CD4-positive, alpha-beta T cell treated with Interleukin-10 for 1 hour (primary cell): ENCODE measurements around the gene ADD1.

Experiments used
- DNase-seq: peaks from one replicate; pipeline ENCODE4 v3.0.0-alpha.2; 2020

The ADD1 gene

DNA sequence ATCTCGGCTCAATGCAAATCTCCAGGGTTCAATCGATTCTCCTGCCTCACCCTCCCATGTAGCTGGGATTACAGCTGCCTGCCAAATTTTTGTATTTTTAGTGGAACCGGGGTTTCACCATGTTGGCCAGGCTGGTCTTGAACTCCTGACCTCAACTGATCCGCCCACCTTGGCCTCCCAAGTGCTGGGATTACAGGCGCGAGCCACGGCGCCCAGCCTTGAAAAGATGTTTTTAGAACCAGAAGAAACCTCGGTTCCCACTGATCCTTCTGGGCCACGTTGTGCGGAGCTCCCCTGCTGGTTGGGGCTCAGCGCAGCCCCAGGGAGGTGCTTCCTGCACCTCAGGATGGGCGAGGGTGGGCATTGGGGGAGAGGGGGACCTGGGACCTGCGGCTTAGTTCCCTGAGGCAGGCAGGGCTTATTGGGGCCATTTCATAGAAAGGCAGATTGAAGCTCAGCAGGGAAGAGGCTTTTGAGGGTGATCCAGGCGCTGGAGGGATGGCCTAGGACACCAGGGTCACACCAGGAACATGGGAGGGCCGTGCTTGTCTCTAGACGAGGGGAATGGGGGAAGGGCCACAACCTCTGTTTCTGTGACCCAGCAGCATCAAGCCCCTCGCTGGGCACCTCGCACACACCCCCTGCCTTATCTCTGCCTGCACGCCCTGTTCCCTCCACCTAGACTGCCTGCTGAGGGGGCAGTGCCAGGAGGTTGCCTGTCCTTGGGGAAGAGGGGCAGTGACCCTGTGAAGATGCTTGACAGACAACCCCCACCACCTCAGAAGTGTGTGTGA is 6.3 kb upstream of the ADD1 start:
- no peak for DNase-seq

DNA sequence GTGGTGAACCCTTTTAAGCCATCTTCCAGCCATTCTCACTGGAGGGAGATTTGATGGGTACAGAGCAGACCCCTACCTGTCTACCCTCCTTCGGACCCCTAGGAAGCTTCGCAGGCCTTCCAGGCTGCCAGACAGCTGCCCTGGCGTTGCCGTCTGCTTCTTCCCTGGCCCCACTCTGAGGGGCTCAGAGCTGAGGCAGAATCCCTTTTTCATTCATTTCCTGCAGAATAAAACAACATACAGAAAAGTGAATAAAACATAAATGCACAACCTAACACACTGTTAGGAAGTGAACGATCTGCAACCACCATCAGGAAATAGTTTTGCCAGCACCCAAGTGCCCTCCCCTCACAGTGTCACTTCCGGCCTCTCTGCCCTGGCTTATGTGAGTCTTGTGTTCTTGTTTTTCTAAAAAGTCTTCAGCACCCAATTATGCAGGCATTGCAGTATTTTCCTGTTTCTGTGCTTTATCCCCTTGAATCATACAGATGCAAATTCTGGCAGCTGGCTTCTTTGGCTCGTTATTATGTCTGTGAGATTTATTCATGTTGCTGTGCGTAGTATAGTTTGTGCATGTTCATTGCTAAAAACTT is 5.6 kb upstream of the ADD1 start:
- DNase-seq = peak; percentile 81

DNA sequence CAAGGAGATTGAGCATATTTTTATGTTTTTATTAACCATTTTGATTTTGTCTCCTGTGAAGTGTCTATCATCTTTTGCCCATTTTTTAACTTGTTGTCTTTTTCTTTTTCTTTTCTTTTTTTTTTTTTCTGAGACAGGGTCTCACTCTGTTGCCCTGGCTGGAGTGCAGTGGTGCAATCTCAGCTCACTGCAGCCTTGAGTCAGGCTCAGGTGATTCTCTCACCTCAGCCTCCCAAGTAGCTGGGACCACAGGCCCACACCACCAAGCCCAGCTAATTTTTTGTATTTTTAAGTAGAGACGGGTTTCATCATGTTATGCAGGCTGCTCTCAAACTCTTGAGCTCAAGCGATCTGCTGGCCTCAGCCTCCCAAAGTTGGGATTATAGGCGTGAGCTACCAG is 4.6 kb upstream of the ADD1 start:
- no peak for DNase-seq

DNA sequence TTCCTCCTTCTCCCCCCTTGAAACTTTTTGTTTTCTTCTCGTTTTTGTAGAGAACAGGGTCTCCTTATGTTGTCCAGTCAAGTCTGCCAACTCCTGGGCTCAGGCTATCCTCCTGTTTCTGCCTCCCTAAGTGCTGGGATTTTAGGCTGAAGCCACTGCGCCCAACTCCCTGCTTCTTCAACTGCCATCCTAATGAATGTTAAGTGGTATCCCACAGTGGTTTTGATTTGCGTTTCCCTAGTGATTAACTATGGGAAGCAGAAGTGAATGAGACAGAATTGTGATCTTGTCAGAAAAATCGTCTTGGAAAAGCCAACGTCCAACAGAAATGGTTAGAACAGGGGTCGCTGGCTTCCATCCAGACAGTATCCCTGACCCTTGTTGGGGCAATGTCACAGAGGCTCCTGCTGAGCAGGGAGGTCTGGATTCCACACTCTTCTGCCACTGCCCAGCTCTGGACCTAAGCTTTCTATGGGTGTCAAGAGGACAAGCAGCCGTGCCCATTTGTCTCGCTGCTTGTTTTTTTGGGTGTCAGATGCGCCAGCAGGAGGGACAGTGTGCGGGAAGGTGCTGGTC is 869 bp upstream of the ADD1 start:
- DNase-seq = no peak

DNA sequence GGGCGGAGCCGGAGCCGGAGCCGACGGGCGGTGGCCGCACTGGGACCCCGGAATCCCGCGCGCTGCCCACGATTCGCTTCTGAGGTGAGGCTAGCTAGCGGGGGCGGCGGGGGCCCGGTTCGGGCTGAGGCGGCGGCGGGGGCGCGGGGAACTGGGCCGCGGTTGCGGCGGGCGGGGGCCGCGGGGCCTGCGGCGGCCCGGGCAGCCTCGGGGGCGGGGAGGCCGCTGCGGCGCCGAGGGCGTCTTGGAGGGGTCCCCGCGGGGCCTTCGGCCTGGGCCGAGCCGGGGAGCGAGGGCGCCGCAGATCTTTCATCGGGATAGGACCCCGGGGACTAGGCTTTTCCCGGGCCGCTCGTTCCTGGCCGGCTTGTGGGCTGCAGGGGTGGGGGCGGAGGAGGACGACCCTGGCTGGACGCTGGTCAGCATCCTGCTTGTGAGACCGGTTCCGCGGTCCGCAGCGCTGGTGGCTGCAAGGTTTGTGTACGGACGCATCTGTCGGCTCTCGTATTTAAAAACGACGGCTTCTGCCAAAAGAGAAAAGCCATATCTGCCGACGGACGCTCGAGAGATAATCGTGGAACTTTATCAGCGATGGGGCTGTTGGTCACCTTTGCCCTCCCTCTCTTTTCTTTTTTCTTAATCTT is 419 bp downstream of the ADD1 start:
- DNase-seq = no peak

DNA sequence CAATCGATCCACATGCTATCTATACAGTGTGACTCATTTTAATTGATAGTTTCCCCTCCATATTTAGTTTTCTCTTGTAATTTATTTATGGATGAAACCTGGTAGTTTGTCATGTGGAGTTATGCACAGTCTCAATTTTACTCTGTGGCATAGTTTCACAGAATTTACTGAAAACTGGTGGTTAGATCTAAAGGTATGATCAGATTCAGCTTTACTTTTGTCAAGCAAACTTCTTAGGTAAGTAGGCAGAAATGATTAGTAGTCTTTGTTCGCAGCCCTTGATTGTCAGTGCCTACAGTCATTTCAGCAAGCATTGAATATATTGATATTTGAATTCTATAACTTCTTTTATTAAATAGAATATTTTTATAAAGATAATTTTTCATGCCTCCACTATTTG is 2.5 kb downstream of the ADD1 start:
- no peak for DNase-seq

DNA sequence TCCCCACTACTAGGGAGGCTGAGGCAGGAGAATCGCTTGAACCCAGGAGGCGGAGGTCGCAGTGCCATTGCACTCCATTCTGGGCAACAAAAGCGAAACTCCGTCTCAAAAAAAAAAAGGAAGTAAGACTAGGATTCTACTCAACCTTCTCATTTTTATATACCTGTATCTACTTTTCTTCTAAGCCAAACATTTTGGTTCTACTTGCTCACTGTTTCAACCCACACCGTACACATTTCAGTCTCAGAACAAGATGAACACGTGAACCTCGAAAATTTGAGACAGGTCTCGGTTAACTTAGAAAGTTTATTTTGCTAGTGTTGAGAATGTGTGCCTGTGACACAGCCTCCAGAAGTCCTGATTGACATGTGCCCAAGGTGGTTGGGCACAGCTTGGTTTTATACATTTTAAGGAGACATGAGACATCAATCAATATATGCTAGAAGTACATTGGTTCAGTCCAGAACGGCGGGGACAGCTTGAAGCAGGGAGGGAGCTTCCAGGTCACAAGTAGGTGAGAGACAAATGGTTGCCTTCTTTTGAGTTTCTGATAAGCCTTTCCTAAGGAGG is 3.7 kb downstream of the ADD1 start:
- DNase-seq = no peak

DNA sequence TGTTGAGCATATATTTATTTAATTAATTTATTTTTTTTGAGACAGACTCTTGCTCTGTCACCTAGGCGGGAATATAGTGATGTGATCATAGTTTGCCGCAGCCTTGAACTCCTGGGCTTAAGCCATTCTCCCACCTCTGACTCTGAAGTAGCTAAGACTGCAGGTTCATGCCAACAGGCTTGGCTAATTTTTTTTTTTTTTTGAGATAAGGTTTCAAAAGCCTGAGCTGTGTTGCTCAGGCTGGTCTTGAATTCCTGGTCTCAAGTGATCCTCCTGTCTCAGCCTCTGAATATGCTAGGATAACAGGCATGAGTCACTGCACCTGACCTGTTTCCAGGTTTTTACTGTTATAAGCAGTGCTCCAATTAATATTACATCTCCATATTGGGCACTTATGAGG is 4.8 kb downstream of the ADD1 start:
- no peak for DNase-seq

DNA sequence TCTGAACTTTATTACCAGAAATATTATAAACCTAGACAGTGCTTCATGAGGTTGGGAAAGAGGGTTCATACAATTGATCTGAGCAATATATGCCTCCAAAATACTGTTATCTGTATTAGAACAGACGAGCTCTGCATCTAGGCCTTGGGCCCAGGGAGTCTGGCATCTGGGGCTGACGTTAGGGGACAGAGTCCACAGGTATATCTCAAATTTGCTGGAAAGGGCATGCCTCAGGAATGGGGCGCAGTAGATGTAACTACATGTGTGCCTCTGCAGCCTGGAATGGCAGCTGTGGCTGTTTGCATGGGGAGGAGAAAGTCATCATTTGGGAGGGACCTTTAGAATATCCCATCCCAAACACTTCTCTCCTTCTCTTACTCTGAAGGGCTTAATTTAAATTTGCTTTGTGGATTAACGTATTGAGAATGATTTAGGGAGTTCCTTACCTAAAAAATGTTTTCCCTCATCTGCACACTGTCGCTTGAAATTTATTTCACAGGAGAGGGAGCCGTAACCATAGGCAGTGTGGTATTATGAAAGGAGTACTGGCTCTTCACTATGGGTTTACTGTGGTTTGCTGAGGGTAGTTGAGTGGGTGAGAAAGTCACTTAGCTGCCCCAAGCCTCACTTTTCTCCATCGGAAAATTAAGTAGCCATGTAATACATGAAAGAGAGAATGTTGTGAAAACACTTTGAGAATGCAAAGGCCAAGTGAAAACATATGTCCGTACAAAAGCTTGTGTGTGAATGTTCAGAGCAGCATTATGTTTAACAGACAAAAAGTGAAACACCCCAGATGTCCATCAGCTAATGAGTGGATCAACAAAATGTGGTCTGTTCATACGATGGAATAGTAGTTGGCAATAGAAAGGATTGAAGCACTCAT is 5.9 kb downstream of the ADD1 start:
- DNase-seq = no peak

DNA sequence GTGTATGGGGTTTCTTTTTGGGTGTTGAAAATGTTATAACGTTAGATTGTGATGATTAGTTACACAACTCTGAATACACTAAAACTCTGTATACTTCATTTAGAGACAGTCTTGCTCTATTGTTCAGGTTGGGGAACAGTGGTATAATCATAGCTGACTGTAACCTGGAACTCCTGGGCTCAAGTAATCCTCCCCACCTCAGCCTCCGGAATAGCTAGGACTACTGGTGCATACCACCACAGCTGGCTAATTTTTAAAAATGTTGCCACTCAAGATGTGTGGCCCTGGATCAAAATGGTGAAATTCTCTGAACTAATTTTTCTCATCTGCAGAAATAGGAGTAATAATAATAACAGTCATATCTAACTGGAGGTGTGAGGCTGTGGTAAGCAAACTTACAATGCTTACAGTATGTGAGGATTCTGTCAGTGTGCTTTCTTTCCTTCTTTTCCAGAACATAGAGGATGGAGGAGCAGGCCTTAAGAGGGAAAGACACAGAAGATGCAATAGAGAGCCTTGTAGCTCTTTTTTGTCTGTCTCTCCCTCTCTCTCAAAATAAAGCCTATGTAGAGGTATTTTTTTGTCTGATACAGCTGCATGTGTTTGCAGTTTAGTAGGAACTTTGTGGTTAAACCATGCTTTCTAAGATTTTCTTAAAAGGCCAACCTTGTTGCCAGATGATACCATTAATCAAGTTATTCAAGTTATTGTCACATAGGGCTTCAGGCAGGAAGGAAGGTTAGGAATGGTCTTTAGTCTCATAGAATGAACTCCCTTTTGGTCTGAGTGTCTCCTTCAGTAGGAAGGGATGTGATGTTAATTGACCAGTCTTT is 7.5 kb downstream of the ADD1 start:
- no peak for DNase-seq

DNA sequence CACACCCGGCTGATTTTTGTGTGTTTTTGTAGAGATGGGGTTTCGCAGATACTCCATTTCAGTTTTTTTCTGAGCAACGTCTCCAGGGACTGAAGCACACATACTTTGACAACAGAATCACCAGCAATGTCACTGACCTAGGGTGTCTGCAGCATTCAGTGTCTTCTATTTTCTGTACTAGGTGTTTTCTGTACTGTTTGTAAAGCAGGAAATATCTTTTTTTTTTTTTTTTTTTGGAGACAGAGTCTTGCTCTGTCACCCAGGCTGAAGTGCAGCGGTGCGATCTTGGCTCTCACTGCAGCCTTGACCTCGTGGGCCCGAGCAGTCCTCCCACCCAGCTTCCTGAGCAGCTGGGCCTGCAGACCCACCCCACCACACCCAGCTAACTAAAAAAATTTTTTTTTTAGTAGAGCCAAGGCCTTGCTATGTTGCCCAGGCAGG is 8.9 kb downstream of the ADD1 start:
- no peak for DNase-seq

DNA sequence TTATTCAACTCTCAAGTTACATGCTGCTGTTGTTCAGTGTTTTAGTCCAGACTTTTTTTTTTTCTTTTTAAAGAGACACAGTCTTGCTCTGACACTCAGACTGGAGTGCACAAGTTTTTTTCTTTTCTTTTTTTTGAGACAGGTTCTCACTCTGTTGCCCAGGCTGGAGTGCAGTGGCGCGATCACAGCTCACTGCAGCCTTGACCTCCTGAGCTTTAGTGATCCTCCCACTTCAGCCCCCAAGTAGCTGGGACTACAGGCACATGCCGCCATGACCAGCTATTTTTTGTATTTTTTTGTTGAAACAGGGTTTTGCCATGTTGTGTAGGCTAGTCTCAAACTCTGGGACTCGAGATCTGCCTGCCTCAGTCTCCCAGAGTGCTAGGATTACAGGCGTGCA is 11.9 kb downstream of the ADD1 start:
- DNase-seq = no peak

DNA sequence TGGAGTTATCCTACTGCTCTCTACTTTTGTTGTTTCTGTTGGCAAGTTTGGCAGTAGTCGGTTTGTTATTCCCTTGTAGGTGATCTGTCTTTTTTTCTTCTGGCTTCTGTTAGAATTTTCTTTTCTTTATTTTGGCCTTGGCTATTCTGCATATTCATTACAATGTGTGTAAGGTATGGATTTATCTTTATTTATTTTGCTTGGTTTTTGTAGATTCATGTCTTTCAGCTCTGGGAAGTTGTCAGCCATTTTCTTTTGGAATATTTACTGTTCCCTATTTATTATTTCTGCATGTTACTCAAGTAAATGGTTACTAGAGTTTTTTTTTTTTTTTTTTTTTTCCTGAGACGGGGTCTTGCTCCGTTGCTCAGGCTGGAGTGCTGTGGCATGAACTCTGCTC is 12.6 kb downstream of the ADD1 start:
- DNase-seq = no peak

DNA sequence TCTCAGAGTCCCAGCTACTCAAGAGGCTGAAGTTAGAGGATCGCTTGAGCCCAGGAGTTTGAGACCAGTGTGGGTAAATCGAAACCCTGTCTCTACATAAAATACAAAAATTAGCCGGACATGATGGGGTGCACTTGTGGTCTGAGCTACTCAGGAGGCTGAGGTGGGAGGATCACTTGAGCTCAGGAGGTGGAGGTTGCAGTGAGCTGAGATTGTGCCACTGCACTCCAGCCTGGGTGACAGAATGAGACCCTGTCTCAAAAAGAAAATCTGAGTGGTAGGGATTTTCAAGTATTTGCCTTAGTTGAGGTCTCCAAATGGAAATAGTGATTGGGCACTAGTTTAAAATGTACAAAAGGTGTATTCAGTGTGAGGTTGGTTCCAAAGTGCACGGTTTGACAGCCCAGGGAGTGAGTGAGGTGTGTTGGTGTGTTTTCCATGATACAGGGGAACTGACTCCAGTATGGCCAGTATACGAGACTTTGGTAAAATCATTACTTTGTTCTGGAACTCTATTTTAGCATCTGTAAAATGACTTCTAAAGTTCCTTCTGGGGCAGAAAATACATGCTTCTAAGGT is 13.8 kb downstream of the ADD1 start:
- DNase-seq = no peak

DNA sequence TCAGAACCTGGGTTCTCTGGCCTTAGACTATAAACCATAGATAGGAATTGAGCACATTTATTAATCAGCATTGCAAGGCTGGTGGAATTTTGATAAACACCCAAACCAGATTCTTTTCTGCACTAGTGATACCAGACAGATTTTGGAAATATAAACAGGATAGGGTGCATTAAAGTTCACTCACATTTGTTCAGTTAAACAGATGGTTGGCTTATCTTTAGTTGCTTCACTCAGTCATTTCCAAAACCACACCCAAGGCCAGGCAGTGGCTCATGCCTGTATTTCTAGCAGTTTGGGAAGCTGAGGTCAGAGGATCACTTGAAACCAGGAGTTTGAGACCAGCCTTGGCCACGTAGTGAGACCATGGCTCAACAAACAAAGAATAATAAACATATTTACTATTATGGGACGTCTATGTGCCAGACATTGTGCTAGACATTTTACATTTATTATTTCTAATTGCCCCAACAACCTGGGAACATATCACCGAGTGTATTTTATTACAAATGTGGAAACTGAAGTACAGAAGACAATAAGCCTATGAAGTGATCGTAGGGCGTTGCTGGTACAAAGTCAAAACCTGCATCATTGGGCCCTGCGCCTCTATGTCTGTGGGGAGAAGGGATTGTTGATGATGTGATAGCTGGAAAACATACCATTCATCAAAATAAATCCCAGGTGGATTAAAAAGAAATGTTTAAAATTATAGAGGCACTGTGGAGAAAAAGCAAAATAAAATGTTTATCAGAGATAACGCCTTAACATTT is 15.0 kb downstream of the ADD1 start:
- DNase-seq = no peak

DNA sequence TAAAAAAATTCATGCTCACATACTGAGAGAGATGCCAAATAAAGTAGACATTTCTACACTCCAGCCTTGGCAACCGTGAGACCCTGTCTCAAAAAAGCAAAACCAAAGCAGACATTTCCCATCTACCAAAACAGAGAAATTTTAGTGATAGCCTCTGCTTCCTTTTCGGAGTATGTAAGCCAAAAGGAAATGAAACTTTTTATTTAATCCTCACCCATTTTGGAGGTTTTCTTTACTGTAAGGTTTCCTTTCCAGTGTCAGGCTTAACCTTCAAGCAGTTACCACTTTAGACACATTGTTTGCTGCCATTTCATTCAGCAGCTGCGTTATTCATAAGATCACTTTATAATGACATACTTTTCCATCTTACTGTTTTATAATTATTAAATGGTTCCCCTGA is 15.9 kb downstream of the ADD1 start:
- no peak for DNase-seq

DNA sequence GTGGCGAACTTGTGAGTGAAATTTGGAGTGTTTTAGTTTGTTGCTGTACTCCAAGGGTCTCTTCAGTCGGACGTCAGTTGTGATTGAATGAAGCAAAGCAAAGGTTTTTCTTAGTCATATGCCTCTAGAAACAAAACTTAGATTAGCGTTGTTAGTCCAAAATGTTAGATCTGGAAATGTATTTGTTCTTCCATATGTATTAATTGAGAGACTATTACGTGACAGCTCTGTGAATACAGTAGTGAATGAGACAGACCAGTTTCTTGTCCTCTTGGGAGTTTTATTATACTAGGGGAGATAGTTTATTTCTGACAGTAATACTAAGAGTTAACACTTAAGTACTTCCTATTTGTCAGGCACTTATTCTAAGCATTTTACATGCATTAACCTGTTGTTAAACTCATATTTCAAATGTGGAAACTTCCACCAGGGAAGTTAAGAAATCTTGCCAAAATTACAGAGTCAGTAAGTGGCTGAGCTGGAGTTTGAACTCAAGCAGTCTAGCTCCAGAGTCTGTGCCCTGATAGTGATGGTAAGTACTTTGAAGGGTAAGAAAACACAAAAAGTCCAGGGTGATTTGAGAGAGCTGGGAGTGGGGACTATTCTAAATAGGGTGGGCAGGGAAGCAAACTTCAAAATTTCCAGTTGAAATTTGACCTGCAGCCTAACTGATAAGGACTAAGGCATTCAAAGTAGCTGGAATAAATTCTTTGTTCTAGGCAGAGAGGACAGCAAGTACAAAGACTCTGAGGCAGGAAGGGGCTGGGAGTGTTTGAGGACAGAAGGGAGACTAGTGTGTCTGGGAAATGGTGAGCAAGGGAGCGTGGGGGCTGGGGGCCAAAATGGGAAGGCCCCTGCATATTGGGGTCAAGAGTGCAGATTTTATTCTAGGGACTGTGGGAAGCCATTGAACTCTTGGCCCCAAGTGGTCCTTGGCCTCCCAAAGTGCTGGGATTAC is 17.0 kb downstream of the ADD1 start:
- no peak for DNase-seq

DNA sequence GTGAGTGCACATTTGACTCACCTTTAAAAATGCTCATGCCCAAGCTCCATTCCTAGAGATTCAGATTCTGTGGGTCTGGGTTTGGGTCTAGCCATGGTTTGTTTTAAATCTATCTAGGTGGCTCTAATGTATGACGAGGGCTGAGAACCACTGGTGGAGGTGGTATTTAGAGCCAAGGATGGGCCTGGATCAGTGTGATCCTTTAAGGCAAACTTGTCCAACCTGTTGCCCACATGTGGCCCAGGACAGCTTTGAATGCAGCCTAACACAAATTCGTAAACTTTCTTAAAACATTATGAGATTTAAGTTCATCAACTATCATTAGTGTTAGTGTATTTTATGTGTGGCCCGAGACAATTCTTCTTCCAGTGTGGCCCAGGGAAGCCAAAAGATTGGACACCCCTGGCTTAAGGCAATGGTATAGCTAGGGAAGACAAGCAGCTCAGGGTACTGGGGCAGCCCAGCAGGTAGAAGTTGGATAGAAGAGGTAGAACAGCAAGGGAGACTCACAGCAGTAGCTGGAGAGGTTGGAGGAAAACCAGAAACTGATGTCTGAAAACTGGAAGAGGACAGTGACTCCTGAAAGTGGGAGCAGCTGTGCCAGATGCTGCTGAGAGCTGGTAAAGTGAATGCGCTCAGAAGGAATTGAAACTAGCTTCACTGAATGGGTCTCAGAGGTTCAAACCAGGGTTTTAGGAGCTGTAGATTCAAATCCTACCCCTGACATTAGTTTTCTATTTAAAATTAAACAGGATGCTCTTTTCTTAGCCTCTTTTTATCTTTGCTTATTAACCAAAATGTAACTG is 18.2 kb downstream of the ADD1 start:
- DNase-seq = no peak
